Breast epithelium (tissue), 4 donors: ENCODE results near the gene VPS9D1. TPM values are rescaled to one million over a fixed set of nuclear protein-coding genes. Genes with fewer than 3 reads are reported as not detected.
"Not testable (repeated sequence)": the region's sequence is repeated elsewhere in the genome, so short reads cannot be mapped to it uniquely, and the experiment has no call there.

Source experiments
- DNase-seq, 2 donors: peaks; one replicate each; pipeline ENCODE4 v3.0.0-alpha.2; 2019; ENCODE audit warnings: low spot score in 2 of 2
- H3K27ac ChIP-seq, 2 donors: fragments of 200-600 bp; sonication (generic) in 1 of 2; one replicate each; pipeline ENCODE4 v1.5.1; 2016 to 2019; ENCODE audit warnings: mild to moderate bottlenecking in 1 of 2
- H3K27me3 ChIP-seq, 2 donors: fragments of 200-600 bp; sonication (generic) in 1 of 2; one replicate each; pipeline versions ENCODE4 v1.5.1 to v1.6.0; 2017 to 2019; ENCODE audit warnings: control low read depth in 1 of 2, mild to moderate bottlenecking in 1 of 2
- H3K36me3 ChIP-seq: fragments of 200-600 bp; one replicate; pipeline ENCODE4 v1.5.1; 2019
- H3K4me1 ChIP-seq, 2 donors: fragments of 200-600 bp; sonication (generic); one replicate each; pipeline ENCODE4 v1.5.1; 2016 to 2019; ENCODE audit warnings: control low read depth in 1 of 2
- H3K4me3 ChIP-seq, 3 donors: fragments of 200-600 bp; sonication (generic); 1 replicate in 2 of 3; 2 replicates in 1 of 3; pipeline ENCODE4 v1.5.1; 2016 to 2019; ENCODE audit warnings: mild to moderate bottlenecking in 3 of 3, moderate library complexity in 2 of 3
- H3K9me3 ChIP-seq, 2 donors: fragments of 200-600 bp; sonication (generic) in 1 of 2; one replicate each; pipeline ENCODE4 v1.5.1; 2016 to 2019; ENCODE audit warnings: control low read depth in 1 of 2
- CTCF ChIP-seq, 3 donors: fragments of 450-650 bp; IDR thresholded peaks; one replicate each; pipeline ENCODE4 v1.5.1; 2016 to 2017; ENCODE audit warnings: antibody characterized with exemption in 3 of 3, mild to moderate bottlenecking in 3 of 3, moderate library complexity in 3 of 3
- POLR2A ChIP-seq: fragments of 450-650 bp; IDR thresholded peaks from one replicate; pipeline ENCODE4 v1.6.1; 2016; ENCODE audit warnings: antibody characterized with exemption, mild to moderate bottlenecking, moderate library complexity
- POLR2AphosphoS5 ChIP-seq, 3 donors: sonication (generic); formaldehyde crosslinking; IDR thresholded peaks; one replicate each; pipeline ENCODE4 v1.6.1; 2017; ENCODE audit warnings: antibody characterized with exemption in 3 of 3
- intact Hi-C: fragments of 100-400 bp; cut with DNase I; formaldehyde crosslinking; loops from one replicate; pipeline ENCODE4 v1.15.1; 2023; ENCODE audit warnings: low total_unique reads
- total RNA-seq, 3 donors: library from RNA; depleted of rRNA; stranded (reverse); fragments of >200 nt; gene quantifications; one replicate each; pipeline ENCODE4 v1.1.0, GENCODE V29; 2016

VPS9D1 gene
- total RNA-seq, 3 donors from 2014 or later, result 4.8 to 6.6 (median 5.4) TPM

- Histone ChIP-seq H3K4me1 (peaks cover 7% of the 10 kb centered on the region in 2 donors), H3K9me3 (no peaks in the 10 kb centered on the region), H3K4me3 (peak within 1 kb of the TSS; percentile 76 to 87 (median 77)), H3K27ac (peak within 1 kb of the TSS; percentile 77 to 93), H3K27me3 (no peaks in the 10 kb centered on the region), H3K36me3 (no peaks in the 10 kb centered on the region)
- DNase-seq, result peak; percentile 77 to 86
- intact Hi-C loops, result no loop called here
- TF ChIP-seq POLR2AphosphoS5 (IDR thresholded peaks at IDR 0.05) (peak; percentile 73 to 90 (median 74)), POLR2A (peak; percentile 51), CTCF (IDR thresholded peaks at IDR 0.05) (no peak)
Observed at GRCh38 chr16:89686520-89687091, 34.1 kb downstream of the VPS9D1 start, which contains the start of gene CDK10. Gene CDK10, plus strand, starts transcription at chr16:89686689. Its CDS starts 22 bp downstream, at chr16:89686711.

DNA sequence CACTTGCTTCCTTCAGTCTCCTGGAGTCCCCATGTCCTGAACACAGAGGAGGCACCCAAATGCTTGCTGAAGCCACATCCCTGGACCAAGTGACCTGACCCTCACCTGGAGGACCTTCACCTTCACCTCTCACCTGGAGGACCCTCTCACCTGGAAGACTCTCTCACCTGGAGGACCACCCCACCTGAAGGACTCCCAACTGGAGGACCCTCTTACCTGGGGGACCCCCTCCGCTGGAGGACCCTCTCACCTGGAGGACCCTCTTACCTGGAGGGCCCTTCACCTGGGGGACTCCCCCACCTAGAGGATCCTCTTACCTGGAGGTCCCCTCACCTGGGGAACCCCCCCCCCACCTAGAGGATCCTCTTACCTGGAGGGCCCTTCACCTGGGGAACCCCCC, 34.8 kb downstream of the VPS9D1 start:
- peak overlapping the region in 2 of 3 donors; percentile 77 to 87 for H3K4me3 ChIP-seq
- H3K36me3 ChIP-seq, result no peaks in the 10 kb centered on the region
- no peaks in the 10 kb centered on the region for H3K27me3 ChIP-seq
- H3K27ac ChIP-seq, result no peak overlapping the region
- no peak for DNase-seq
- TF ChIP-seq CTCF (IDR thresholded peaks at IDR 0.05) (no peak), POLR2AphosphoS5 (IDR thresholded peaks at IDR 0.05) (no peak), POLR2A (no peak)
- intact Hi-C loops, result no loop called here
- no peaks in the 10 kb centered on the region for H3K9me3 ChIP-seq
- peaks cover 7% of the 10 kb centered on the region in 2 donors for H3K4me1 ChIP-seq

GRCh38 chr16:89678258-89678657, 42.4 kb downstream of the VPS9D1 start:
- DNase-seq, result no peak
- no peaks in the 10 kb centered on the region for H3K9me3 ChIP-seq
- no peak overlapping the region for H3K27ac ChIP-seq
- H3K27me3 ChIP-seq, result no peaks in the 10 kb centered on the region
- no peaks in the 10 kb centered on the region for H3K36me3 ChIP-seq
- TF ChIP-seq POLR2AphosphoS5 (IDR thresholded peaks at IDR 0.05) (no peak), CTCF (IDR thresholded peaks at IDR 0.05) (no peak), POLR2A (no peak)
- H3K4me1 ChIP-seq, result no peaks in the 10 kb centered on the region
- no peak overlapping the region for H3K4me3 ChIP-seq
- intact Hi-C loops, result no loop called here

GRCh38 chr16:89672177-89672941, 48.3 kb downstream of the VPS9D1 start:
- Histone ChIP-seq H3K4me3 (no peak overlapping the region), H3K27me3 (no peaks in the 10 kb centered on the region), H3K27ac (peak overlapping the region in 1 of 2 donors; percentile 48), H3K4me1 (no peaks in the 10 kb centered on the region), H3K9me3 (no peaks in the 10 kb centered on the region), H3K36me3 (no peaks in the 10 kb centered on the region)
- DNase-seq, result no peak
- no peak for TF ChIP-seq CTCF (IDR thresholded peaks at IDR 0.05)
- no peak for TF ChIP-seq POLR2AphosphoS5 (IDR thresholded peaks at IDR 0.05)
- TF ChIP-seq POLR2A, result no peak
- intact Hi-C loops, result no loop called here

DNA sequence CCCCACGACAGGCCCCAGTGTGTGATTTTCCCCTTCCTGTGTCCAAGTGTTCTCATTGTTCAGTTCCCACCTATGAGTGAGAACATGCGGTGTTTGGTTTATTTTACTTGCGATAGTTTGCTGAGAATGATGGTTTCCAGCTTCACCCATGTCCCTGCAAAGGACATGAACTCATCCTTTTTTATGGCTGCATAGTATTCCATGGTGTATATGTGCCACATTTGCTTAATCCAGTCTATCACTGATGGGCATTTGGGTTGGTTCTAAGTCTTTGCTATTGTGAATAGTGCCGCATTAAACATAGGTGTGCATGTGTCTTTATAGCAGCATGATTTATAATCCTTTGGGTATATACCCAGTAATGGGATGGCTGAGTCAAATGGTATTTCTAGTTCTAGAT, 49.1 kb downstream of the VPS9D1 start:
- H3K27me3 ChIP-seq, intact Hi-C loops, H3K36me3 ChIP-seq, H3K27ac ChIP-seq, DNase-seq, H3K4me1 ChIP-seq, H3K4me3 ChIP-seq, H3K9me3 ChIP-seq: not testable (repeated sequence)
